AG04450 (cell line): ENCODE measurements around the gene NOVA1. TPM values are rescaled to one million over a fixed set of nuclear protein-coding genes. Genes with fewer than 3 reads are reported as not detected.

Experiments
- CTCF ChIA-PET: fragments of 300-600, 350-600 bp; formaldehyde crosslinking; extraction: SDS; loops from one replicate; lab custom pipeline; 2022; ENCODE audit warnings: antibody characterized with exemption, inconsistent platforms; lab: Charles Lee
- POLR2A ChIA-PET: fragments of 350-600 bp; formaldehyde crosslinking; extraction: SDS; loops from one replicate; lab custom pipeline; 2021; ENCODE audit warnings: antibody characterized with exemption, inconsistent platforms; lab: Yijun Ruan, JAX
- DNase-seq: peaks from one replicate; pipeline ENCODE4 v3.0.0-alpha.2; 2011; ENCODE audit warnings: low read depth, low spot score
- H3K27ac ChIP-seq: one replicate; pipeline ENCODE4 v1.5.1; 2012; ENCODE audit warnings: low read depth, low read length, control low read depth
- H3K27me3 ChIP-seq: one replicate; pipeline ENCODE4 v1.6.0; 2012; ENCODE audit warnings: low read length; ENCODE audit not compliant: control insufficient read depth, insufficient read depth
- H3K4me3 ChIP-seq: 2 replicates; pipeline ENCODE4 v1.5.1; 2011; ENCODE audit warnings: mild to moderate bottlenecking, low read depth, low read length, control low read depth
- H3K9me3 ChIP-seq: 2 replicates; pipeline ENCODE4 v1.5.1; 2012; ENCODE audit warnings: low read length; ENCODE audit not compliant: control insufficient read depth, insufficient read depth
- CTCF ChIP-seq: IDR thresholded peaks from 2 replicates; pipeline ENCODE4 v1.5.1; 2011; ENCODE audit warnings: low read depth, low read length, control low read depth, inconsistent platforms
- polyA plus RNA-seq: library from polyadenylated mRNA; depleted of rRNA; stranded (reverse); fragments of >200 nt; gene quantifications from 2 replicates; pipeline ENCODE4 v1.2.3, GENCODE V29; 2011

The NOVA1 gene
- polyA plus RNA-seq, 1 experiment: 5.1 TPM

DNA sequence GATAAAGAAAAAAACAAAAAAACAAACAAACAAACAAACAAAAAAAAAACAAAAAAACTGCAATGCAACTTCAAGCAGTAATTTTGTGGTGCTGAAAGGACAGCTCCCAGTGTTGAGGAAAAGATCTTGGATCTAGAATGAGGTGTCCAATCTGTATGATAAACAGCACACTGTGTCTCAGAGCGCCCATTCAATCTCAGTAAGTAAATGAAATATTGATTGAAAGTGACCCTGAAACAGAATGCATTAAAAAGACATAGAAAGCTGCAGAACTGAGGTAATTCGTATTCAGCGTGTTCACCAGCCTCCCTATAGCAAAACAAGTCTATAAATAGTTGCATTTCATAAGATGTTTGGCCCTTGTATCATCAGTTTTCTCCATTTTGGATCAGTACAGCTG lies 153.0 kb downstream of the NOVA1 start:
- POLR2A ChIA-PET: no interaction called here
- peaks cover 4% of the 10 kb centered on the region; the same call in 1 of the 2 replicates for H3K9me3 ChIP-seq
- DNase-seq: no peak
- TF ChIP-seq CTCF: no peak
- H3K4me3 ChIP-seq: no peak overlapping the region
- CTCF ChIA-PET: no interaction called here
- no peak overlapping the region for H3K27ac ChIP-seq
- no peaks in the 10 kb centered on the region for H3K27me3 ChIP-seq

- ChIA-PET POLR2A (no interaction called here), CTCF (no interaction called here)
- H3K27me3 ChIP-seq: no peaks in the 10 kb centered on the region
- no peak overlapping the region for H3K4me3 ChIP-seq
- H3K27ac ChIP-seq: no peak overlapping the region
- peaks cover 4% of the 10 kb centered on the region; the same call in 1 of the 2 replicates for H3K9me3 ChIP-seq
- DNase-seq: no peak
- TF ChIP-seq CTCF: no peak
Observed at GRCh38 chr14:26443654-26444053, 154.2 kb downstream of the NOVA1 start.

DNA sequence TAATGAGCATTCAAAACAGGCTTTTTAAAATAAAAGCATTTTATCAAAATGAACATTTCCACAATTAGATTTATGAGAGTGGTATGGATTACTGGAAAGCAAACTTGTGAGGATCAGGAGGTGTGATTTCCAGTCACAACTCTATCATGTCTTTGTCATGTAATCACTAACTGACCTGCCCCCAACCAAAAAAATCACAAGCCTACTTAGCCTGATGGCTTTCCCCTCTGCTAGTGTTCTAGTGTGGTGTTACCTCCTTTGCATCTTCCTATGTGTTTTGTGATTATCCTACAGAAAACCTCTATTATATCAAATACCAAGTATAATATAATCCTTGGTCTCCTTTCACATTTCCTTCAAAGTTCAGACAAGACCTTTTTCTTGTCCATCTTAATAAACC lies 168.6 kb downstream of the NOVA1 start:
- Histone ChIP-seq H3K27me3 (no peaks in the 10 kb centered on the region), H3K4me3 (no peak overlapping the region), H3K9me3 (no peaks in the 10 kb centered on the region; the same call in 1 of the 2 replicates), H3K27ac (no peak overlapping the region)
- TF ChIP-seq CTCF: no peak
- DNase-seq: no peak
- CTCF ChIA-PET: no interaction called here
- POLR2A ChIA-PET: no interaction called here

DNA sequence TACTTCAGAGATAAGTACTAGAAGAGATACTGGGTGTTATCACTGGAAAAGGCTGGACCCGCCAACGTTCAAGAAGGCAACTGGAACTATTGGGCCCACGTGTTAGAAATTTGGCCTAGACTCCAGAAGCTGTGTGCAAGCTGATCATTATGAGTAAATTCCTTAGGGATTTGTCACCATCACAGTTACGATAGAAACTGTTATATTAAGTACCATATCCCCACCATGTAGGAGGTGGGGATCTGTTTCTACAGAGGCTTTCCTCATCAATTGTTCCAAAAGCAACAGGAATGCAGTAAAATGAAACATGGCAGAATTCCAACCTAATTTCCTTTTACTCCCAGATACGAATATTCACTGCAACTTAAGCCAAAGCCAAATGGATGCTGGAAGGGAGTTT lies 170.7 kb downstream of the NOVA1 start:
- Histone ChIP-seq H3K27me3 (no peaks in the 10 kb centered on the region), H3K4me3 (no peak overlapping the region), H3K27ac (no peak overlapping the region), H3K9me3 (no peaks in the 10 kb centered on the region; the same call in 1 of the 2 replicates)
- DNase-seq: no peak
- ChIA-PET POLR2A (no interaction called here), CTCF (no interaction called here)
- TF ChIP-seq CTCF: no peak

DNA sequence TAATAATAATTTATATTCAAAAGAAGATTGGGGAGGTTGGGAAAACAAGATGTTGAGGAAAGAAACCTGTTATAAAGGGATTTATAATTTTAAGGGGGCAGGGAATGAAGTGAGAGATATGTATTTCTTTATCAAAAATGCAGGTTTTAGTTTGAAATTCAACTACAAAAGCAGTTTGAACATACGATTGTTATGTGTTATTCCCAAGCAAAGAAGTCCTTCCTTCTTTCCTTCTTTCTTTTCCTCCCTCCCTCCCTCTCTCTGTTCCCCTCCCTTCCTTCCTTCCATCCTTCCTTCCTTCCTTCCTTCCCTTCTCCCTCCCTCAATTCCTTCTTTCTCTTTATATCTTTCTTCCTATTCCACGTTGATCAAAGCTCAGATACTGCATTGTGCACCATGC lies 173.3 kb downstream of the NOVA1 start:
- POLR2A ChIA-PET: no interaction called here
- no peak for DNase-seq
- CTCF ChIA-PET: no interaction called here

More for the DNA sequence above, 173.3 kb downstream of the NOVA1 start:
- Histone ChIP-seq H3K27me3 (no peaks in the 10 kb centered on the region), H3K9me3 (no peaks in the 10 kb centered on the region), H3K27ac (no peak overlapping the region), H3K4me3 (no peak overlapping the region)
- no peak for TF ChIP-seq CTCF
